Measurements from ENCODE around the gene ATP1B2. TPM values are rescaled to one million over a fixed set of nuclear protein-coding genes. Genes with fewer than 3 reads are reported as not detected.

The ATP1B2 gene, protein sequence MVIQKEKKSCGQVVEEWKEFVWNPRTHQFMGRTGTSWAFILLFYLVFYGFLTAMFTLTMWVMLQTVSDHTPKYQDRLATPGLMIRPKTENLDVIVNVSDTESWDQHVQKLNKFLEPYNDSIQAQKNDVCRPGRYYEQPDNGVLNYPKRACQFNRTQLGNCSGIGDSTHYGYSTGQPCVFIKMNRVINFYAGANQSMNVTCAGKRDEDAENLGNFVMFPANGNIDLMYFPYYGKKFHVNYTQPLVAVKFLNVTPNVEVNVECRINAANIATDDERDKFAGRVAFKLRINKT
- polyA plus RNA-seq (2011; rRNA removed) (not detected in 2 replicates), polyA minus RNA-seq (2011; rRNA and poly(A)+ RNA removed) (not detected in 2 replicates)

- peak within 1 kb of the TSS; percentile 31 for H3K4me3 ChIP-seq (ENCODE audit: low read depth, low read length)
- no peaks in the 10 kb centered on the region for H3K36me3 ChIP-seq (ENCODE audit: control insufficient read depth, insufficient read depth, low read length)
- TF ChIP-seq CTCF (IDR thresholded peaks at IDR 0.05; ENCODE audit: insufficient read depth, low read depth, low read length) = no peak
- peaks cover 45% of the 10 kb centered on the region for H3K27me3 ChIP-seq (ENCODE audit: control insufficient read depth, insufficient read depth, low read length)
- POLR2A ChIA-PET = interaction anchor here (0.6 kb wide), 1 partner anchor 165 kb away, joined by 9 read pairs; no protein-coding TSS in a partner anchor
- no peak for DNase-seq (ENCODE audit: low read depth)
- CTCF ChIA-PET = interaction anchor here (0.7 to 2.5 kb wide), 4 partner anchors 9 to 37 kb away, joined by 3 to 26 read pairs (median 5); partner anchors contain the start of gene TP53
Observed at GRCh38 chr17:7650509-7651096, at the start of gene ATP1B2. Gene ATP1B2 (plus strand): TSS chr17:7650926. CDS start chr17:7651519, 593 bp downstream.

- DNase-seq (ENCODE audit: low read depth) = no peak
- ChIA-PET CTCF (interaction anchor here (3.5 kb wide), 1 partner anchor 16 kb away, joined by 11 read pairs; the partner anchor contains the start of gene SOX15), POLR2A (no interaction called here)
- no peak for TF ChIP-seq CTCF (IDR thresholded peaks at IDR 0.05; ENCODE audit: insufficient read depth, low read depth, low read length)
- Histone ChIP-seq H3K4me3 (ENCODE audit: low read depth, low read length) (no peak overlapping the region), H3K27me3 (ENCODE audit: control insufficient read depth, insufficient read depth, low read length) (no peaks in the 10 kb centered on the region), H3K36me3 (ENCODE audit: control insufficient read depth, insufficient read depth, low read length) (peaks cover 16% of the 10 kb centered on the region)
Observed at GRCh38 chr17:7606280-7606679, 44.4 kb upstream of the ATP1B2 start.

DNA sequence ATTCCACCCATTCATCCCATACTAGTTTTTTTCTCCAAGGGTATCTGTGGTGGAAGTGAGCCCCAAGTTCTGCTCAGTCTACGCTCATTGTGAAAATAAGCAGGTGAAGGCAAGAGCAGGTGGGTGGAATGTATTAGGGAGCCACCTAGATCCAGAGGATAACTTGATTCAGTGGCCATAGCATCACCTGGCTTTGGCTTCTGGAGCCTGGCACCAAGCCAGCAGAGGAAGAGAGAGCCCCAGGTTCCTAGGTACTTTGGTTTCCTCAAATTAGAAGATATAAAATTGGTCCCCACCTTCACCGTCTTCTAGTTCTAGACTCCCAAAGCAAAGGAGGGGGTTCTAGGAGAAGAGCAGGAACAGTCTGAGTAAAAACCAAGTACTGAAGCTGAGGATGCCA lies 40.1 kb upstream of the ATP1B2 start:
- ChIA-PET CTCF (interaction anchor here (1.0 to 1.5 kb wide), 3 partner anchors 22 to 77 kb away, joined by 3 to 5 read pairs (median 4); partner anchors contain the start of gene TP53), POLR2A (no interaction called here)
- Histone ChIP-seq H3K27me3 (ENCODE audit: control insufficient read depth, insufficient read depth, low read length) (no peaks in the 10 kb centered on the region), H3K4me3 (ENCODE audit: low read depth, low read length) (no peak overlapping the region), H3K36me3 (ENCODE audit: control insufficient read depth, insufficient read depth, low read length) (peaks cover 5% of the 10 kb centered on the region)
- TF ChIP-seq CTCF (IDR thresholded peaks at IDR 0.05; ENCODE audit: insufficient read depth, low read depth, low read length) = no peak
- no peak for DNase-seq (ENCODE audit: low read depth)

GRCh38 chr17:7611635-7612293 lies 39.0 kb upstream of the ATP1B2 start:
- CTCF ChIA-PET = interaction anchor here (0.9 to 1.5 kb wide), 5 partner anchors 18 to 76 kb away, joined by 4 to 7 read pairs (median 5); partner anchors contain the start of genes SOX15, TP53 and WRAP53
- DNase-seq (ENCODE audit: low read depth) = no peak
- H3K4me3 ChIP-seq (ENCODE audit: low read depth, low read length) = no peak overlapping the region
- no peaks in the 10 kb centered on the region for H3K27me3 ChIP-seq (ENCODE audit: control insufficient read depth, insufficient read depth, low read length)
- POLR2A ChIA-PET = no interaction called here
- H3K36me3 ChIP-seq (ENCODE audit: control insufficient read depth, insufficient read depth, low read length) = peaks cover 5% of the 10 kb centered on the region
- TF ChIP-seq CTCF (IDR thresholded peaks at IDR 0.05; ENCODE audit: insufficient read depth, low read depth, low read length) = no peak

- ChIA-PET POLR2A (no interaction called here), CTCF (interaction anchor here (0.9 to 1.5 kb wide), 3 partner anchors 18 to 76 kb away, joined by 4 to 7 read pairs (median 5); partner anchors contain the start of genes SOX15, TP53 and WRAP53)
- Histone ChIP-seq H3K36me3 (ENCODE audit: control insufficient read depth, insufficient read depth, low read length) (peaks cover 5% of the 10 kb centered on the region), H3K4me3 (ENCODE audit: low read depth, low read length) (no peak overlapping the region), H3K27me3 (ENCODE audit: control insufficient read depth, insufficient read depth, low read length) (no peaks in the 10 kb centered on the region)
- no peak for TF ChIP-seq CTCF (IDR thresholded peaks at IDR 0.05; ENCODE audit: insufficient read depth, low read depth, low read length)
- DNase-seq (ENCODE audit: low read depth) = no peak
Observed at GRCh38 chr17:7612294-7612640, 38.5 kb upstream of the ATP1B2 start.
